Left cardiac atrium (tissue), 4 donors: ENCODE measurements around the gene CDKN3. TPM values are rescaled to one million over a fixed set of nuclear protein-coding genes. Genes with fewer than 3 reads are reported as not detected.
"Not testable (repeated sequence)": the region's sequence is repeated elsewhere in the genome, so short reads cannot be mapped to it uniquely, and the experiment has no call there.

Experiments
- ATAC-seq, 2 donors: fragments of 200-7000 bp; cut with Tn5 transposase; one replicate each; pipeline ENCODE4 v1.9.1; 2020; ENCODE audit warnings: mild to moderate bottlenecking in 2 of 2, moderate library complexity in 2 of 2
- DNase-seq: peaks from one replicate; pipeline ENCODE4 v3.0.0-alpha.2; 2020
- intact Hi-C, 2 donors: fragments of 100-400 bp; cut with DNase I; formaldehyde crosslinking; loops; one replicate each; pipeline versions ENCODE4 v1.14.1 to v1.15.1; 2022 to 2023
- total RNA-seq, 2 donors: library from RNA; stranded (reverse); fragmentation: NEBNext Ultra II Directional; extraction: Animal tissue kit (Norgen Biotek cat#: 25700); gene quantifications; one replicate each; pipeline ENCODE4 v1.2.1, GENCODE V29; 2021
- donor health status: DM: no; HTN: yes; CAD: no.
- donor health status: DM: no; HTN: yes; CAD: no; lungs with severe emphysema.
- donor health status: DM: yes; HTN: yes; CAD: no.
- donor health status: Dilated cardiomyopathy.

The CDKN3 gene
- total RNA-seq, 2 donors from 2014 or later: 6.9 to 7.9 TPM

DNA sequence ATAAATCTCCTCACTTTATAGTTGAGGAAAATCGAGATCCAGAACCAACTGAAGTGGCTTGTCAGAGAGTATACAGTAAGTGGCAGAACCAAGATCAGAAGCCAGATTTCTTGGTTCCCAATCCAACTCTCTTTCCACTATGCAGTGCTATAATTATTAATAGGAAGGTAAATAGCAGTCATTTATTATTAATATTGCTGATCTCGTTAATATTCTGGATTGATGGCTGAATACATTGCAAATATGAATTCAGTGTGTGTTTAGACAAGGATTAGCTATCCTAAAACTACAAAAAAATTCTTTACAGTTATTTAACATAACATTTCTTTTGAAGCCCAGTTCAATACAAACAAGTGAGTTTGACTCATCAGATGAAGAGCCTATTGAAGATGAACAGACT lies 2.8 kb downstream of the CDKN3 start:
- intact Hi-C loops: no loop called here
- DNase-seq: no peak
- ATAC-seq: no peak

DNA sequence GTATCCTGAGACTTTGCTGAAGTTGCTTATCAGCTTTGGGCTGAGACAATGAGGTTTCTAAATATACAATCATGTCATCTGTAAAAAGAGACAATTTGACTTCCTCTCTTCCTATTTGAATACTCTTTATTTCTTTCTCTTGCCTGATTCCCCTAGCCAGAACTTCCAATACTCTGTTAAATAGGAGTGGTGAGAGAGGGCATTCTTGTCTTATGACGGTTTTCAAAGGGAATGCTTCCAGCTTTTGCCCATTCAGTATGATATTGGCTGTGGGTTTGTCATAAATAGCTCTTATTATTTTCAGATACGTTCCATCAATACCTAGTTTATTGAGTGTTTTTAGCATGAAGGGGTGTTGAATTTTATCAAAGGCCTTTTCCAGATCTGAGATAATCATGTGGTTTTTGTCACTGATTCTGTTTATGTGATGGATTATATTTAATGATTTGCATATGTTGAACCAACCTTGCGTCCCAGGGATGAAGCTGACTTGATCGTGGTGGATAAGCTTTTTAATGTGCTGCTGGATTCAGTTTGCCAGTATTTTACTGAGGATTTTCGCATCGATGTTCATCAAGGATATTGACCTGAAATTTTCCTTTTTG lies 6.7 kb downstream of the CDKN3 start:
- ATAC-seq, intact Hi-C loops, DNase-seq: not testable (repeated sequence)

DNA sequence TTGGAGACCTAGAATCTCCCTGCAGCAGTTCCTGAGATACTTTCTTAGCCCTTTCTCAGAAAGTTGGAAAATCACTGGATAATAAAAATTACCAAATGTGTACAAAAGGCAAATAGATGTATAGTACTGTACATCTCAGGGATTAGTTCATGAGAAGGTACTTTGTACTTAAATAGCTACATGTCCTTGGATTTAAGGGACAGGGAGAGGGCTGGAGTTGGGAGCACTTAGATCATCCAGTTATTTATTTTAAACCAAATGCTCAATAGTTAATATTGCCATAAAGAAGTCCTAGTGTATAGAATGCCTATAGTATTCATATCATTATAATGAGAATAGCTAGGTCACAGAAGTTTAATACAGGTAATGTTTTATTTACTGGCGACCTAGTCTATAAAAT lies 13.4 kb downstream of the CDKN3 start:
- ATAC-seq (no peak), DNase-seq (no peak)
- intact Hi-C loops: no loop called here

DNA sequence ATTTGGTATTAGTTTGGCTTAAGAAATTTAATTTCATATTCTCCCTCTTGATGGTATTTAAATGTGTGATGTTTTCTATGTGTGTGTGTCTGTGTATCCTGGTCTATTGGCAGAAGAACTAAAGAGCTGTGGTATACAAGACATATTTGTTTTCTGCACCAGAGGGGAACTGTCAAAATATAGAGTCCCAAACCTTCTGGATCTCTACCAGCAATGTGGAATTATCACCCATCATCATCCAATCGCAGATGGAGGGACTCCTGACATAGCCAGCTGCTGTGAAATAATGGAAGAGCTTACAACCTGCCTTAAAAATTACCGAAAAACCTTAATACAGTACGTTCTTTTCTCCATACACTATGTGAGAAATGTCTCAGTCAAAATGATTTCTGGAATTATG lies 14.6 kb downstream of the CDKN3 start:
- DNase-seq (no peak), ATAC-seq (no peak)
- intact Hi-C loops: no loop called here

DNA sequence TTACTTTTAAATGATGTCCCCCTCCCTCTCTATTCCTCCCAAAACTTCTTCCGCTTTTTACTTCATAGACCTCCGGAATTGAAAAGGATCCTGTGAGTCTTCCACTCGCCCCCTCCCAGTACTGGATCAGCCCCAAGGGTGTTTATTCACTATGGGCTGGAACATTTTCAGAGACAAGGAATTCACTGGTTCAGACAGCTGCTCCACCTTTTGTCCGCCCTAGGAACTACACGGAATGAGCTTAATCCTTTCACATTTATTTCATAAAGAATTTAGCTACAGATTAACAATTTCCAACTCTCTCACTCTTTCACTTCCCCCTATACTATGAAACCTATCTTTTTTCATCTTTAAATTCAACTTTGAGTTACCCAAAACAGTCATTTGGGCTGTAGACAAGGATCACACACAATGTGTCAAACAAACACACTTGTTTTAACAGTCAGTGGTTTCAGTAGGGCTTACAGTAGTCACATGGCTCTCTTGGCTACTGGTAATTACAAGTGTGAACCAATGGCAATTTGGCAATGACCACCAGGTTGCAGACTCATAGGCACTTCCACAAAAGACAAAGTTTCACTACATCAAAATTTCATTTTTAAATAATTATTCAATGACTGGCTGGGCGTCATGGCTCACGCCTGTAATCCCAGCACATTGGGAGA lies 23.8 kb downstream of the CDKN3 start:
- DNase-seq (no peak), ATAC-seq (peak; percentile 57 to 75)
- intact Hi-C loops: no loop called here

DNA sequence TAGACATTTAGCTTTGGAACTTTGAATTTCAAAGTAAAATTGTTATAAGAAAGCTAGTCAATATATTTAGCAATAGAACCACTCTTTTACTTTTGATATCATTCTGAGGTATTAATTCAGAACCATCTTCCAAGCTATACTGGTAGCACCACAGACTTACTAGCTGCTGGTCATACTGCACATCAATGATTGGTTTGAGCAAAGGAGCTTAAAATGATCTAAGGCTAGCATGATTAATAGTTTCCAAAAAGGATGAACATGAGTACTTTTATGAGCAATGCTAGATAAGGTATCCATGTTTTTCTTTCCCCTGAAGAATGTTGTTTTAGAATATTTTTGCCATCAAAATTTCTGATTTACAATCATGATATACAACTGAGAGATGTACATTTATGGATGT lies 27.2 kb downstream of the CDKN3 start:
- no peak for ATAC-seq
- intact Hi-C loops: no loop called here
- no peak for DNase-seq

DNA sequence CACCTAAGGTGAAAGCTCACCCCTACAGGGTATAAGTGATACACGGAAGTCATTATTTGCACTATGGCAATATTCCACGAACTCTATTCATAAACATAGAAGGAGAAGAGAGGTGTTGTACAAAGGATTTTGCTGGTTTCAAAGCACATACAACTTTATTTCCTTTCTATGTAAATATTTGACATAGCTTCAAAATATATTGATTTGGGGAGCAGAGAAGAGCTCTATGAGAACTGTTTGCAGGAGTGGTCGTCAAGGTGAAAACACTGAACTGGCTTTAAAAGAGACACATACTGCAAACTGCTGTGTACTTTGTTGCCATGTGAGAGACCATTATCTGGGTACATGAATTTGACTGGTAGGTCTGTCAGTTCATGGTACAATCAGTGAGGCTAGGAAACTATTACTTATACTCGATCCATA lies 27.7 kb downstream of the CDKN3 start:
- DNase-seq (no peak), ATAC-seq (no peak)

DNA sequence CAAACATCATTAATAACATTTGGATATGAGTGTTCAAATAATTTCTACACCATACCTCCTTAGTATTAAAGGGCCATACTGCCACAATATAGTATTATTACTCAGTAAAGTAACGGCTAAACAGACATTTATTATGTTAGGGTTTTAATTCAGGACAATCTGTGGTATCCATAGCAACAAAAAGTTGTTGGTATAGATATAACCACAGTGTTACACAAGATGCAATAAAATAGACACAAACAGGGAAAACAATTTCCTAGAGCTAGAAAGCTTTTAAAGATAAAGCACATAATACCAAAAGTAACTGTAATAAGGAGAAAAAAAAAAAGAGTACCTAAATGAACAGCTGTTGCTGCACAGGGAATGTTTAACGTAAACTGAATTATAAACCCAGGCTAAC lies 28.3 kb downstream of the CDKN3 start:
- intact Hi-C loops: no loop called here
- no peak for ATAC-seq

More for the DNA sequence above, 27.7 kb downstream of the CDKN3 start:
- intact Hi-C loops: no loop called here

DNA sequence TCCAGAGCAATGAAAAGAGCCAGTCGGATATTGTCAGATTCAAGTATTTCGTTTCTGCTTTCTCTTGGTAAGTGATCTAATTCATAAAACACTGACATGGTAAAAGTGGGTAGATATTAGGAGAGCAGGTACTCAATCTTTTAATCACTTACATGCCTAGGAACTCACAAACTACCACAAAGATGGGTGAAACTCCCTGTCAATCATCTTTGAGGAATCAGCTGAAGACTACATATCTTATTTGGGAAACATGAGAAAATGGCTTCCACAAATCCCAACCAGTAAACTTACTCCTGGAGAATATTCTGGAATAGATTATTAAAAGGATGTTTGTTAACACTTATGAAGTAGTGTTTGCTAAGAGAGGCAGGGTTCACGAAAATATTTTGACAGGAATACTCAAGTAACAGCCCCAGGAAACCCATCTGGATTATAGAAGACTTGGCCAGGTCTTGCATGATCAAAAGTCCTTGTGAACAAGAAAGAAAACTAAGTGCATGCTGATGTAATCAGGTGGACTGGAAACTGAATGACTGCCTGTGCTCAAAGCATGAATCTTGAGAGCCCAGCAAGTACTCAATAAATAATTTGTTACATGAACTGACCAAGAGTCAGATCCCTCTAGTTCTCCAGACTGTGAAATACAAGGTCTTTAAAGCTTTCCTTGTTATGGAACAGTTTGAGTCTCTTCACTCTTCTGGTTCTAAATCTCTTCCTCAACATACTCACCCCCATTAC lies 28.9 kb downstream of the CDKN3 start:
- ATAC-seq: no peak
- intact Hi-C loops: no loop called here
- DNase-seq: no peak

More for the DNA sequence above, 28.3 kb downstream of the CDKN3 start:
- no peak for DNase-seq

DNA sequence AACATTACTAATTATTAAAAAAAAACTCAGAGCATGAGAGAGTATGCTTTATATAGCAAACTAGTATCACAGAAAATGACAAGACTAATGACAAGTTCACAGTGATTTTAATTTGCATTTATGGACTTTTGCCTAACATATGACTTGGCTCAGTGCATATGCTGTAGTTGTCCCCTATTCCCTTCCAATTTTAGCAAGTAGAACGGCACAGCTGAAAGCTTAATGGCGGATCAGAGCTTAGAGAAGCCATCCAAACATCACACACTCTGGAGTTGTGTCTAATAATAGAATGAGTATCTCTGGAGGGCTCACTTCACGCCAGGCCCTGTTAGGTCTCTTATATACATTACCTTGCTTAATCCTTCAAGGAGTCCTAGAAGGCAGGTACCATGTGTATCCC lies 31.1 kb downstream of the CDKN3 start:
- no peak for DNase-seq
- intact Hi-C loops: no loop called here
- peak; percentile 77 to 91 for ATAC-seq

DNA sequence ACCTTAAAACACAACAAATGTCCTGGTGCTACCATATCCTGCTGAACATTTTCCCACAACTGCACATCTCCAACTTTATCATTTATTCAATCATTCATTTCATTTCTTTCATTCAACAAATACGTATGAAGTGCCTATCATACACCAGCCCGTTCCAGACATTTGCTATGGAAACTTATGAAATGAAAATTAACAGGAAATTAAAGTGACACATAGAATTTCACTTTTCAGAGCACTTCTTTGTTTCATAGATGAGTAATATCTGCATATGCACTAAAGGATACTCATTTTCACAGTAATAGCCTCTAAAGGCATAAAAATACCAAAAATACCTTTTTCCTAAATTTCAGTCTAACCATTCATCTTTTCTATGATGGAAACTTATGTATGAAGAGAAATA lies 31.7 kb downstream of the CDKN3 start:
- intact Hi-C loops: no loop called here
- no peak for DNase-seq
- no peak for ATAC-seq

DNA sequence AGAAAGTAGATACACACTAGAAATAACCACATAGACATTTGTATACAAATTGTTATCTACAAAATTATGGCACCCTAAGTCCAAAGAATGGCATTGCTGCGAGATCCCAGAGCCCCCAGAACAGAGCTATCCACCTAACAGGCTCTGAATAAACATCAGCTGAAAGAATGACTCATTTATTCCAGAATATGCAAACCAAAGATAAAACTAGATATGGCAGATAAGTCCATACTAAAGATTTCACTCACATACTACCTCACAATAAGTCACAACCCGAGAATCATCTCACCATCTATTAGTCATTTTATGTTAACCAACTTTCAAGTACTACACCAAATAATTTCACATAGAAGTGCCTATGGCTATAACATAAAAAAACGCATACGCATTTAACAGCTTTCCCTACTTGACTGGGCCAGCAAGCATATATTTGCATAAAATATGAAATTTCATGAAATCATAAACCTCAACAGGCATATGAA lies 38.7 kb downstream of the CDKN3 start:
- ATAC-seq: peak in 1 of 2 donors; percentile 42
- DNase-seq: no peak
- intact Hi-C loops: no loop called here

DNA sequence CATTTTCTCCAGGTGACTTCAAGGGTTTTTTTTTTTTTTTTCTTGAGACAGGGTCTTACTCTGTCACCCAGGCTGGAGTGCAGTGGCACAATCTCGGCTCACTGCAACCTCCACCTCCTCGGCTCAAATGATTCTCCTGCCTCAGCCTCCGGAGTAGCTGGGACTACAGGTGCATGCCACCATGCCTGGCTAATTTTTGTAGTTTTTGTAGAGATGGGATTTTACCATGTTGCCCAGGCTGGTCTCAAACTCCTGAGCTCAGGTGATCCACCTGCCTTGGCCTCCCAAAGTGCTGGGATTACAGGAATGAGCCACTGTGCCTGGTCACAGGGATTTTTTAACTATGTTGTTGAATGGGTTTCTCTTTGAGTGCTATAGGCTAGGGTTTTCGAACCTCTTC lies 41.1 kb downstream of the CDKN3 start:
- DNase-seq, intact Hi-C loops, ATAC-seq: not testable (repeated sequence)

DNA sequence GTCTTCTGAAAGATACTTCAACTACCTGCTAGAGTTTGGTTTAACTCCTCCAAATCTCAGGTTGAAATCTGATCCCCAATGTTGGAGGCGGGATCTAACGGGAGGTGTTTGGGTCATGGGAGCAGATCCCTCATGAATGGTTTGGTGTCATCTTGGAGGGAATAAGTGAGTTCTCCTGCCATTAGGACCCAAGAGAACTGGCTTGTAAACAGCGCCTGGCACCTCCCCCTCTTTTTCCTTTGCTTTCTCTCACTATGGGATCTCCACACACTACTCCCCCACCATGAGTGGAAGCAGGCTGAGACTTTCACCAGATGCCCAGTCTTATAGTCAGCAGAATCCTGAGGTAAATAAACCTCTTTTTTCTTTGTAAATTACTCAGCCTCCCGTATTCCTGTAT lies 41.9 kb downstream of the CDKN3 start:
- DNase-seq (no peak), ATAC-seq (no peak)
- intact Hi-C loops: no loop called here

DNA sequence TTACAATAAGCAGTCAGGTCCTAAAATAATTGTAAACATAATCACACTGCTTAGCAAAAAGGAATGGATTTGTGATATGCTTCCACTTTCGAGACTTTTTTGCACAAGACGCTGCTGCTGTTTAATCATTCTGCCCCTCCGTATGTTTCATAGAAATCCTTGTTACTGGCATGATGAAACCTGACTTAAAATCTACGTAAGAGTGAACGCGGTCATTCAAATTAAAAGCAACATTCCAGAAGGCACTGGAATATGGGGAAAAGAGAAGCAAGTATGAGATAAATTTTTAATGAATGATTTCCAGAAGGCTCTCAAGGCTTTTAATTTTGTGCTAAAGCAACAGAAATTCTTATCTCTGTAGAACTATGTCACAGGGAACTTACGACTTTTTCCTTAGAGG lies 43.2 kb downstream of the CDKN3 start:
- DNase-seq (no peak), ATAC-seq (no peak)
- intact Hi-C loops: no loop called here

DNA sequence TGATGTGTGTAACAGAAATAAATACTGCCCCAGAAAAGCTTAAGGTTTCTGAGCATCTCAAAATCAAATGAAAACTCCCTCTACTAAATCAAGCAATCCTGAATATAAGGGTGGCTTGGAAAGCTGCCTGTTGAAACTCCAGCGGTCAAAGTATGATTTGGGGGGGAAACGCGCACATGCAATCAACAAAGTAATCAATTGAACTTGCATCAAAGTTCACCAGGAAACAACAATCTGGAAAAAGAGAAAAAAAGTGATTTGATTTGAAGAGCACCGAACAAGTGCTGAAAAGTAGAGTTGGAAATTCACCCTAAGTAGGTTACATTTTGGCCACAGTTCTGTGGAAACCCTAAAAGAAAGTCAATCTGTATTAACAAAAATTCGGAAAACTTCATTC lies 43.7 kb downstream of the CDKN3 start:
- ATAC-seq: no peak
- intact Hi-C loops: no loop called here
- DNase-seq: no peak

DNA sequence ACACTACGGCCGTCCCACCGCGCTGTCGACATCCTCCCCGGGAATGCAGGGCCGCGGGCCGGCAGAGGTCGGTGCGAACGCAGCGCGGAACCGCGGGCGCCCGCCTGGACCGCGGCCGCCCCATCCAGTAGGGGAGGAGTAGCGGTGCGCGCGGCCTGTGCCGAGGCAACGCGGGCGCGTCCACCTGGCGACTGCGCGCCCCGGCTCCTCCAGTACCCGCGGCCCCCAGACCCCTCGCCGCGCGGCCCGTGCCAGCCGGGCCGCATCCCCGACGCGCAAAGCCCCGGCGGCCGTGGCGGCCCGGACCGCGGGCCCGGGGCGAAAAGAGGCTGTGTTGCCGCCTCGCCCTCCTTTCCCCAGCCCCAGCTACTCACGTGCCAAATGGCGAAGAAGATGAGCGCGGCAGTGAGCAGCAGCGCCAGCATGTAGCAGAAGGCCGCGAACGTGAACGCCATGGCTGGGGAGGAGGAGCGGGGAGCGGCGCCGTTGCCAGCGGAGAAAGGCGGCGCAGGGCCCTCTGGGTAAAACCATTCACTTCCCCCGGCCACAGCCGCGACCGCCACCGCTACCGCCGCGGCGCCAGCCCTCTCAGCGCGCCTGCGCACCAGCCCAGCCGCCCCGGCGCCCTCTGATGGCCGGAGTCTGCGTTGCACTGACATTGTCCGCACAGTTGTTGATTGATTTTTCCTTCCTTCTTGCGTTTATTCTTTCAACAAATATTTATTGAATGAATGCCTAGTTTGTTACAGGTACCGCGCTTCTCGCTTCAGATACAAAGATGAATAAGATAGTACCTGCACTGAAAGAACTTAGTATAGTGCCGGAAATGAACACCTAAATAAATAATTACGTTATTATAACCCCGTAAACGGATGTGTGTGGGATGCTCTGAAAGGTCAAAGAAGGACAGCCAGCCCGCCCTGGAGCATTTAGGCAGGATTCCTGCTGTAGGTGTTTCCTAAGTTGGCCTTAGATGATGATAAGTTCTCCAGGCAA lies 44.4 kb downstream of the CDKN3 start, which contains the start of gene CNIH1:
CNIH1 (minus strand) TSS at position 502 of the 996 bp plus-strand sequence; CDS start at position 455, 47 bp downstream.
- peak; percentile 98 to 99 for ATAC-seq
- intact Hi-C loops: no loop called here
- DNase-seq: peak; percentile 93

DNA sequence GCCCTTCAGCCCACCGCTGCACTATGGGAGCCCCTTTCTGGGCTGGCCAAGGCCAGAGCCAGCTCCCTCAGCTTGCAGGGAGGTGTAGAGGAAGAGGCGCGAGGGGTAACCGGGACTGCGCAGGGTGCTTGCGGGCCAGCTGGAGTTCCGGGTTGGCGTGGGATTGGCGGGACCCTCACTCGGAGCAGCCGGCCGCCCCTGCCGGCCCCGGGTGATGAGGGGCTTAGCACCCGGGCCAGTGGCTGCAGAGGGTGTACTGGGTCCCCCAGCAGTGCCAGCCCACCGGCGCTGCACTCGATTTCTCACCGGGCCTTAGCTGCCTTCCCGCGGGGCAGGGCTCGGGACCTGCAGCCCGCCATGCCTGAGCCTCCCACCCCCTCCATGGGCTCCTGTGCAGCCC lies 46.2 kb downstream of the CDKN3 start:
- ATAC-seq, DNase-seq, intact Hi-C loops: not testable (repeated sequence)

DNA sequence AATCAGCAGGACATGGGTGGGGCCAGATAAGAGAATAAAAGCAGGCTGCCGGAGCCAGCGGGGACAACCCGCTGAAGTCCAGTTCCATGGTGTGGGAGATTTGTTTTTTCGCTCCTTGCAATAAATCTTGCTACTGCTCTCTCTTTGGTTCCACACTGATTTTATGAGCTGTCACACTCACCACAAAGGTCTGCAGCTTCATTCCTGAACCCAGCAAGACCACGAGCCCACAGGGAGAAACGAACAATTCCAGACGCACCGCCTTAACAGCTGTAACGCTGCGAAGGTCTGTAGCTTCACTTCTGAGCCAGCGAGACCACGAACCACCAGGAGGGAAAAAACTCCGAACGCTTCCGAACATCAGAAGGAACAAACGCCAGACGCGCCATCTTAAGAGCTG lies 47.2 kb downstream of the CDKN3 start:
- no peak for DNase-seq
- ATAC-seq: no peak
- intact Hi-C loops: no loop called here
